ENCODE measurements around the gene IAH1. TPM values are rescaled to one million over a fixed set of nuclear protein-coding genes. Genes with fewer than 3 reads are reported as not detected.

The IAH1 gene
- total RNA-seq, 1 experiment from 2014 or later: 23.2 TPM

Other genes starting within 250 kb of the IAH1 start
- gene ITGB1BP1, start 51.0 kb upstream of the IAH1 start, total RNA-seq (2014; rRNA removed; shearing (Covaris generic); ENCODE audit: low replicate concordance): 95.1 and 158 TPM in 2 replicates
- 31.1 and 39.4 TPM in 2 replicates for gene CPSF3, start 50.9 kb upstream of the IAH1 start, total RNA-seq (2014; rRNA removed; shearing (Covaris generic); ENCODE audit: low replicate concordance)
- gene ADAM17, start 81.3 kb downstream of the IAH1 start, total RNA-seq (2014; rRNA removed; shearing (Covaris generic); ENCODE audit: low replicate concordance): 9.0 and 9.9 TPM in 2 replicates
- 598 and 683 TPM in 2 replicates for gene YWHAQ, start 156.4 kb downstream of the IAH1 start, total RNA-seq (2014; rRNA removed; shearing (Covaris generic); ENCODE audit: low replicate concordance)